ENCODE measurements around the gene MBD4.
"Not testable (repeated sequence)": the region's sequence is repeated elsewhere in the genome, so short reads cannot be mapped to it uniquely, and the experiment has no call there.

The MBD4 gene

GRCh38 chr3:129403450-129403849, 36.3 kb downstream of the MBD4 start:
- DNase-seq, result no peak

GRCh38 chr3:129402616-129403015, 37.1 kb downstream of the MBD4 start:
- no peak for DNase-seq

GRCh38 chr3:129402210-129402609, 37.5 kb downstream of the MBD4 start:
- no peak for DNase-seq

- DNase-seq, result no peak
Observed at GRCh38 chr3:129399895-129400357, 39.8 kb downstream of the MBD4 start.

GRCh38 chr3:129399145-129399894, 40.4 kb downstream of the MBD4 start:
- DNase-seq, result peak; percentile 89

- DNase-seq, result peak; percentile 7
Observed at GRCh38 chr3:129398803-129399144, 41.0 kb downstream of the MBD4 start.

- not testable (repeated sequence) for DNase-seq
Observed at GRCh38 chr3:129393760-129394564, 45.8 kb downstream of the MBD4 start.

- no peak for DNase-seq
Observed at GRCh38 chr3:129393271-129393670, 46.5 kb downstream of the MBD4 start.

GRCh38 chr3:129392106-129392887, 47.5 kb downstream of the MBD4 start:
- not testable (repeated sequence) for DNase-seq

GRCh38 chr3:129391583-129391982, 48.2 kb downstream of the MBD4 start:
- DNase-seq, result not testable (repeated sequence)

GRCh38 chr3:129389572-129389937, 50.2 kb downstream of the MBD4 start:
- no peak for DNase-seq

- not testable (repeated sequence) for DNase-seq
Observed at GRCh38 chr3:129388791-129389571, 50.8 kb downstream of the MBD4 start.

GRCh38 chr3:129387487-129387886, 52.3 kb downstream of the MBD4 start:
- DNase-seq, result no peak

- DNase-seq, result no peak
Observed at GRCh38 chr3:129386984-129387383, 52.8 kb downstream of the MBD4 start.

GRCh38 chr3:129385507-129385906, 54.2 kb downstream of the MBD4 start:
- not testable (repeated sequence) for DNase-seq

- DNase-seq, result no peak
Observed at GRCh38 chr3:129384594-129385323, 55.0 kb downstream of the MBD4 start.

GRCh38 chr3:129384103-129384502, 55.6 kb downstream of the MBD4 start:
- not testable (repeated sequence) for DNase-seq

GRCh38 chr3:129383292-129383860, 56.4 kb downstream of the MBD4 start:
- DNase-seq, result peak; percentile 44

GRCh38 chr3:129382366-129382765, 57.4 kb downstream of the MBD4 start:
- no peak for DNase-seq

Data from CD4-positive, alpha-beta T cell treated with Interleukin-10 for 1 hour (primary cell).